Stimulated activated CD8-positive, alpha-beta memory T cell treated with anti-CD3 and anti-CD28 coated beads, Interleukin-15, amount 100 ng/mL, for 4 hours (primary cell): ENCODE data around the gene CUL1.

ENCODE experiments used
- DNase-seq, 2 donors: peaks; one replicate each; pipeline ENCODE4 v3.0.0-alpha.2; 2020; ENCODE audit warnings: low read depth in 2 of 2

CUL1 gene

DNA sequence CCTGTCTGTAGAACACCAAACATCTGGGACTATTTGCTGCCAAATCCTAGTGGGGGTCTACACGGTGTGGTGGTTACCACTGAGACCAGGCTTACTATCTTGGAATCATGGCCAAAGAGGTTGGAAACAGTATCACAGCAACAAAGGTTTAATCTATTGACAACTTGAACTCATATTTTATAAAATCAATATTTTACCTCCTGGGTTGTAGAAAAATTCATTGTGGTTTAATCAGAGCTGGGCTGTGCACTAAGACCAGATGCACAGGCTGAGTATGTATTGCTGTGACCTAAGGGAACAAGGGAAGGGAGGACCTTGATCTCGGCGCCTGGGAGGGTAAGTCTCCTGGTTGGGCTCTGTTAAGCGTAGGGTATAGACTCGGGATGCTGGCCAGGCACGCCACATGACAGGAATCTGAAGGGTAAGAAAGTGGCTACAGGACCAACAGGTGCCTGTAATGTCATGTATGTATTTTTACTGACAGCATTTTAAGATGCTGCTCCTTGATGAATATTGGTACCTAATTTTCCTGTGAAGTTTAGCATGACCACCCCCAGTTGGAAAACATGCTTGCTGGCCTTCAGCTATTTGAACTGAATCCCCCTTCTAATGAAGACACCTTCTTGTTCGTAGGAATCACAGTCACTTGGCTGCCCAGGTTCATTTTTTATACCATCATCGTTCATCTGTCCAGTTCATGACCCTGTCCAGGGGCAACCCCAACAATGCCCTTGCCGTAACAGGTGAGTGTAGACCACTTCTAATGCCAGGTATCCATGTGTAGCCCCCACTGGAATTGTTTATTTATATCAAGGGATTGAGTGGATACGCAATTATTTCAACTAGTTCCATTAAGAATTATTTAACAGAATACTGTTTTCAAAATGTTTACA is 105.9 kb downstream of the CUL1 start:
- DNase-seq, result no peak

DNA sequence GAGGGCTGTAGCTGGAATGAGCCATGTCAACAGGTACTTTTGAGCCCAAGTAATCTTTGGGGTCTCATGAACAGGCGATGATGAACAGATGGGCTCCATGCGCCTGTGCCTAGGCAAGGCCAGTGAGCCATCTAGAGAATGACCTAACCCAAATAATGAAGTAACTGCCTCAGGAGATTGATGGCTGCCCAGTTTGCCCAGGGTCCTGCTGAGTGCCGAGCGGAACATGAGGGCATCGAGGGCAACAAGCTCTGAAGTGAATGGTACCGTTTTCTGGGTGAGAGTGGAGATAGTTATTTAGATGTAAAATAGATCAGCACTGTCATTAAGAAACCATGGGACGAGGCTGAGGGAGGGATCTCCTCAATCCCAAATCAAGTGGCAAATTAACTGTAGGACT is 107.5 kb downstream of the CUL1 start:
- no peak for DNase-seq

DNA sequence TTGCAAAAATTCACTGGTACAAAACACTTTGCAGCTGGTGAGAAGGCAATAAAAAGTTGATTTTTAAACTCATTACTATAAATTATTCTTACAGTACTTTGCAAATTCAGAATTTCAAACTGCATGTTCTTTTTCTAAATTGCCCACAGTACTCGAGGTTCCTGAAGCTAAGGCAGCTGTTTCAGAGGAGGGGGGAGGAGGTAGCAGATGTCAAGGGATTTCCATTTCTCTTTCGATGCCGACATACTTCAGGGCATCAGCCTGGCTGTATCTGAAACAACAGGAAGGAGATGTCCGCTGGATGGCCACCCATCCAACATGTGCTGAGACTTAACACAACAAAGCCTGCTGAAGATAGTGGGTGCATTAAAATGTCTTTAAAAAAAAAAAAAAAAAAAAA is 108.7 kb downstream of the CUL1 start:
- no peak for DNase-seq

DNA sequence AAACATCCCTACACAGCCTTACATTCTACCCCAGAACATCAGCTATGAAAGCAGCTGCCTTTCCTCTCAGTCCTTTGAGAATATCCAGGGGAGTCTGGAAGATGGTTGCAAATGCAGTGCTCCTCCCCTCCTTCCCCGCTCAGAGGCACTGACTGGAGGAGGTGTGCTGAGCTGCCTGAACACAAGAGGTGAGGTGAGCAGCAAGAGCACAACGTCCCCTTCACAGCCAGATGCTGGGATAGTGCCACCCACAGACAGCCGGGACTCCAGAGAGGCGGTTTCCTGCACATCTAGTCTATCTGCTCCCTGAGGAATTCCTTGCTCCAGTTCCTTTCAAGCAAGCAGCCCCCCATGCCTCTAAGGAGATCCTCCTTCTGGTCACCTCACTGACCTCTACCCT is 111.2 kb downstream of the CUL1 start:
- DNase-seq, result no peak

DNA sequence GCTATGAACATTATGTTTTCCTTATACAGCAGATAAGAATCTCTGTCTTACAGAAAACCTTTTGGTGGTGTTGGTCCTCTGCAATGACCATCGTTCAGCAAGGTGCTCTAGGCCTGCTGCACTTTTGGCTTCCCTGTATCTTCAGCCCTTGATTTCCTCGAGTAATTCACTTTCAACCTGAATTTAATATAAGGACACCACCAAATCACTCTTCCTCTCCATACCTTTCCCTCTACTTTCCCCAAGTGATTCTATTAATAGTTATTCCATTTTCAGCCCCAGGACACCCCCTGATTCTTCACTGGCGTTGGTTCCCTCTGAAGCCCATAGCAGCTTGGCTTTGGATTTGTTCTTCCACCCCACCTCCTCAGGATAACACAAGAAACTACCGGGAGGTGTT is 113.2 kb downstream of the CUL1 start:
- no peak for DNase-seq

DNA sequence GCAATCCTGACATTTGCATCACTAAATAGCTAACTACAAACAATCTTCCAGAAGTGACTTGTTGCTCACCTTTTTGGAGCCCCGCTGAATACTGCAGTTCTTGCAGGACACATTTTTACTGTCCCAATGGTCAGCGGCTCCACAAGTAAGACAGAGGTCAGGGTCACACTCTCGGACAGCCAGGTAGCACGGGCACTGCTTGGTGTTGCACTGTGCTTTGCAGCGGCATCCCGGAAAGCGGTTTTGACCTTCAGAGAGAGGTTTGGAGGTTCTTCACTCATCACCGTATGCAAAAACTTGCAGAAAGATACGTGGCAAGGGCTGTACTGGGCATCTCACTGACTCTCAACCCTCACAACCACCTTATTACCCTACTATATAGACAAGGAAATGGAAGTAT is 115.2 kb downstream of the CUL1 start:
- DNase-seq, result no peak

DNA sequence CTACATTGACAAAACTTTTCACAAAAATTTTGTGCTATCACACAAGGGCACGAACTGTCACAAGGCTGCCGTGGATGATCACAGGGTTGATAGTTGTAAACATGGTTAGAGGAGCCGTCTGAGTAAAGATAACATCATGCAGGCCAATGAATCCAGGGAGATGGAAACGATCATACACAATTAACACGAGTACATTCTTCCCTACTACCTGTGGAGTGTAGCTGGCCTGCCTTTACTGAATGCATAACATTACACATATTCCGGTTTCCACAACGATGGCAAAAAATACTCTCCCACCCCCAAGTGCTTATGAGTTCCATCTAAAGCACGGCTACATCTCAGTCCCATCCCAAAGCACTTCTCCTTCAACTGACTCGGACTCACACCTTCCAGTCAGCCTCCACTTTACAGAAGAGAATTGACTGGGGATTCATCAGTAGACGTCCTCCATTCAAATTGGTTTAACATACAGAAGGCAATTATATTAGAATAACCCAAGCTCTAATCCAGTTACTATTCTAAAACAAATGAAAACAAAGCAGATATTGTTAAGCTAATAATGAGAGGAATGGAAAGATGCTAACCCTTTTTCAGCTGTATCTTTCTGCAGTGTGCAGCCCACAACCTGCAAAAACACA is 116.3 kb downstream of the CUL1 start:
- DNase-seq, result no peak

DNA sequence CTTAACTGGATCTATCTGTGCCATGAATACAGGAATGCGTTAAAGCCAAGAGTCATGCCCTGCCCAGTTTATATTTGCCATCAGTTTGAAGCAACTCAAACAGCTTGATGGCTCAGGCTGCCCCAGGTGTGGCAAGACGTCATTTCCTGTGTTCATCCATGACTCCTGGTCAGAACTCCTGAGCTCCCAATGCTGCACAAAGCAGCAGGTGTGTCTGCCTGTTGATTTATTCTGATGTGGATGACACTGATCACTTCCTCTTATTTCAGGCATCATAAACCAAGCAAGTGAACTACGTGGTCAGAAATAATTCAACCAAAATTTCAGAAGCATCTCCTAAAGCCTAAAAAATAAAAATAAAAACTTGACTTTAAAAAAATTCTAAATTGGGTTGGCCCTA is 116.9 kb downstream of the CUL1 start:
- DNase-seq, result no peak

DNA sequence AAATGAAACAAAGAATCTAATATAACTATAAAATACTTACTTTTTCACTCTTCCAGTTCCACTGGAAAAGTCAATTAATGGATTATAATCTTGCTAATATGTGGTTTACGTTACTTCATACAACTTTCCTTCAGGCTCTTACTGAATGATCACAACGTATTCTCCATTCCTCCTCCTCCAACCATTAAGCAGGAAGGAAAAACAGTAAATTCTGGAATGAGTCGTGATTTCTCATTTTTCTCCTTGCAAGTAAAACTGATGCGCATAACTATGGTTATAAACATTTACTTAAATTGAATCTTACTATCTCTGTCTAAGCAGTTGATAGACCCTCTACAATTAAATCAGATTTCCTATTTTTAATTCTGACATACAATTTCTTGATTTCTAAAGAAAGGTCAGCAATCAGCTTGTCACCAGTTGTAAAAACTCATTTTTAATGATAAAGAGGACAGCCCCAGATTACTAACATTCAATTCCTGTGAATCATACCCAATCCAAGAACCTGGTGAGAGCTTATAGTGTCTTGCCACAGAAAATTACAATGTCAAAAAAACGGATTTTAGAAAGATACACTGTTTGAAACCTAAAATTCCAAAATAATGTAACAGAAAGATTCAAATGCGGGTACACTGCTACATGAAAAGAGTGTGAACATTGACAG is 121.1 kb downstream of the CUL1 start:
- no peak for DNase-seq

DNA sequence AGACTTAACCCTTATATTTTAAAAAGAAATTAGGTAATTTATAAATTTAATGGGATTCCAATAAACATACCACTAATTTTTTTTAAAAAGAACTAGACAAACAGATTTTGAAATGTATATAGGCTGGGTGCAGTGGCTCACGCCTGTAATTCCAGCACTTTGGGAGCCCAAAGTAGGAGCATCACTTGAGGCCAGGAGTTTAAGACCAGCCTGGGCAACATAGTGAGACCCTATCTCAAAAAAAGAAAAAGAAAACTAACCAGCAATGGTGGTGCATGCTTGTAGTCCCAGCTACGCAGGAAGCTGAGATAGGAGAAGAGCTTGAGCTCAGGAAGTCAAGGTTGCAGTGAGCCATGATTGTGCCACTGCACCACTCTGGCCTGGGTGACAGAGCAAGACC is 122.7 kb downstream of the CUL1 start:
- DNase-seq, result no peak

DNA sequence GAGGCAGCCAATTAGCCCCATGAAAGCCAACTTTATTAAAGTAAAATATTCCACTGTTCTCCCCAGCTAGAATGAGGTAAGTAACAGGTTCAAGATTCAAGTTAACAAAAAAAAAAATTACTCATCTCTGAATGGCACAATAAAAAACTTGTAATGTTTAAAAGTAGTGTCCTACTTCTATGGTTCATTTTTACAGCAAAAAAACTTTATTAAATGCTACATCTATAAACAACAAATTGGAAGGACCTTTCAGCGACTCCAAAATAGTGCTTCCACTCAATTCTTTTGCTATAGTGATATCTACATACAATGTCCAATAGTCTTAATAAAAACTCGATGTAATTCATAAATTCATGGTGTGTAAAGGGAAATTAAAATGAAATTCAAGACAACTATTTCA is 126.2 kb downstream of the CUL1 start:
- DNase-seq, result no peak

DNA sequence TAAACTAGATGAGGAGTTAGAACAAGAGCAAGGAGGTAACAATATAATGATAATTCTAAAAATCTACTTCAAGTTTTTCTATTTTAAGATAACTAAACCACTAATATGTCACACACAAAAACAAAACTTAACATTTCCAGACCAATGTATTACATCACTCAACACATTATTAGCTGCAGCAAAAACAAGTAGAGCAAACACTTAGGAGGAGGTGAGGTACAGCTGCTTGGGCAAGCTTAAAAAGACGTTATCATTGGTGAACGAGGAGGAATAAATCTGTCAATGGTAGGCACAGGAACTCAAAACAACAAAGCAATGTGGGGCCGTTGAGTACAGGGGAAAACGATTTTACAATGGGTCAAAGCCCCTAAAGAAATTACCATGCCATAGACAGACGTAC is 126.6 kb downstream of the CUL1 start:
- no peak for DNase-seq

DNA sequence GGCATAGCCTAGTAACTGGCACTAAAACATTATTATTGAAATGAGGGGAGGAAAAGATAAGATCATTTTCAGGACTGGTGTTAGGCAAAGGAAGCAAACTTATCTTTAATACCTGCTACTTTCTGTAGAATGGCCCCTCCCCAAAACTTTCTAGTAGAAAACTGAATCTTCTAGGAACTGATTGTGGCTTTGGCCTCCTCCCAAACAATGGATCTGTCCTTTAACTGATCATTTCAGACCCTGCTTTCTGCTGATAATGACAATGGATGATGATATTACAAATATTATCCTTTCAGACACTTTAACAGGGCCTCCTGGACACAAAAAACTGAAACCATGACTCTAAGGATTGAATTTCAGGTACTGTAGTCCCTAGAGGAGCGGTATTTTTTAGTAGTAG is 130.3 kb downstream of the CUL1 start:
- no peak for DNase-seq

DNA sequence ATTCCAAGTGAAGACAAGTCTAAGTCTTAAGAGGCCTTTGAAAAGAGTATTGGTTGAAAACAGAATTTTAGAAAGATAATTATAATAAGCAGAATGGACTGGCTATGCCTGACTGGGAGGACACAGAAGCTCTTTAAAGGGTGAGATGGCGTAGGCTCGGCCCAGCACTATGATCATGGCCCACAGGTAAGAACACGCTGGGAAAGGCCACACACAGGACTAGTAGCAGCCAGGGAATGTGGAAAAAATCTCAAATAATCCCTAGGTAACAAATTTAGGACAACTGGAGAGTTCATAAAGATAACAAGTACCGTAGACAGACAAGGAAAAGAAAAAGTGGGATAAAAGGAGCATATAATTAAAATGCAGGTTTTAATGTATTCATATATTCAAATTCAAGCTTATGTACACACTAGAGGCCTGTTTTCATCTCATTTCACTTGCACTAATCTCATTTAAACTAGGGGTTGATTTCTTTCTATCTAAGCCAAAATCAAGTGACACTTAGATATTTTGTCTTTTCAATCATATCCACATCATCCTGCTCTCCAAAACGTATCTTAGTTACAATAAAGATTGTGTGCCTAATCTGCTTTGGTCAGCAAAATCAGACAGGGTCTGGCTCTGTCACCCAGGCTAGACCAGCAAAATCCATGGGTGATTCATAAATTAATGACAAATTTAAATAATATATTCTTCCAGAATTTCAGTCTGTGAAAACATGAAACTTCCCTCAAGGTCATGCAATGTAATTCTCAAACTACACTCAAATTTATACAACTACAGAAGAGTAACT is 132.4 kb downstream of the CUL1 start:
- DNase-seq, result no peak

DNA sequence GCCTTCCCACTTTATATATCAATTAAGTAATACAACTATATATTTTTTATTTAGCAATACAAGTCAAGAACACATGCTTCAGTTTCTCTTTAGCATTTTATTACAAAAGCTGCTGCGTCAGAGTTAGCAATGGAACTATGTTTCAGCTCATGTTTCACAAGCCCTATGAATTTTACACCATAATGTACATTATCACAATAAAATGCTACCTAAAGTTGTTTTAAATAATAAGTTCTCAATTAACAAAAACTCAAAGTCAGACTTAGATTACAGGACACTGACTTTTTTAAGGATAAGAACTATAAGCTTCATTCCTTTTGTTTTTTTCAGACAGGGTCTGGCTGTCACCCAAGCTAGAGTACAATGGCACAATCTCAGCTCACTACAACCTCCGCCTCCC is 133.1 kb downstream of the CUL1 start:
- DNase-seq, result no peak

DNA sequence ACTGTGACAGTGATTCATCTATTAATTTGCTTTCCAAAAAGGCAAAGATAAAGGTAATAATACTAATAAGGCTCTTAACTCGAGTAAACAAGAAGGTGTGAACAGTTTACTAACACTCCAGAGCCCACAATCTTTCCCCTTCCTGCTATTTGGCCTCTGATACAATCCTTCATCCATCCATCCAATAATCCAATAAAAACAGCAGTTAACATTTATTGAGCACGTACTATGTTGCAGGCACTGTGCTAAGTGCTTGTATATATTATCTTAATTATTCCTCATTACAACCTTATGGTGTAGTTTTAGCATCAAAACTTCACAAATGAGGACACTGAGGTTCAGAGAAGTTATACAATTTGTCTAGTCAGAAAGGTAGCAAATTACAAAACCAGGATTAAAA is 135.9 kb downstream of the CUL1 start:
- no peak for DNase-seq

DNA sequence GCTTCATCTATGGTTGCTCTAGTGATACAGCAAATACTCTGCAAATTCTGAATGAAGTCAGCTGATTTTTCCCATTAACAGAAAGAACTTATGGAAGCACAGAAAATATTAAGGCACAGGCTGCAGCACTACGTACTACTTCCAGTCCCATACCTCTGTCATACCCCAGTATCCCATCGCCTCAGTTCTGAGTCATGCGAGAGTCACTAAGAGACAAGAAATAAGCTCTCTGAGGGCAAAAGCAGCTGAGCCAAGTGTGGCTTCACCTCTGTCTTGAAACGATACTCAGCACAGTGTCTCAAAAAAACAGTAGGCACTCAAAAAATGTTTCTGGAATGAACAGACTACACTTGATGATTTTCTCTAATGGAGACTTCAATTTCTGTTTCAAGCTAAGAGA is 137.2 kb downstream of the CUL1 start:
- DNase-seq, result no peak

DNA sequence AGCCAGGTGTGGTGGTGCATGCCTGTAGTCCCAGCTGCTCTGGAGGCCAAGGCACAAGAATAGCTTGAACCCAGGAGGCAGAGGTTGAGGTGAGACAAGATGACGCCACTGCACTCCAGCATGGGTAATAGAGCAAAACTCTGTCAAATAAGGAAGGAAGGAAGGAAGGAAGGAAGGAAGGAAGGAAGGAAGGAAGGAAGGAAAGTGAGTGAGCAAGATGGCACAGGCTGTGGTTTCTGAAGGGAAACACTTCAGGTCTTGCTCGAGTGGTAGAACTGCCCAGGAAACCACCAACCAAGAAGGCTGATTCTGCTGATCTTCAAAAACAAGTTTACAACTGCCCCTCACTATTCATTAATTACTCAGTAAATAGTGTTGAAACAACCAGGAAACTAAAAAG is 140.2 kb downstream of the CUL1 start:
- no peak for DNase-seq

DNA sequence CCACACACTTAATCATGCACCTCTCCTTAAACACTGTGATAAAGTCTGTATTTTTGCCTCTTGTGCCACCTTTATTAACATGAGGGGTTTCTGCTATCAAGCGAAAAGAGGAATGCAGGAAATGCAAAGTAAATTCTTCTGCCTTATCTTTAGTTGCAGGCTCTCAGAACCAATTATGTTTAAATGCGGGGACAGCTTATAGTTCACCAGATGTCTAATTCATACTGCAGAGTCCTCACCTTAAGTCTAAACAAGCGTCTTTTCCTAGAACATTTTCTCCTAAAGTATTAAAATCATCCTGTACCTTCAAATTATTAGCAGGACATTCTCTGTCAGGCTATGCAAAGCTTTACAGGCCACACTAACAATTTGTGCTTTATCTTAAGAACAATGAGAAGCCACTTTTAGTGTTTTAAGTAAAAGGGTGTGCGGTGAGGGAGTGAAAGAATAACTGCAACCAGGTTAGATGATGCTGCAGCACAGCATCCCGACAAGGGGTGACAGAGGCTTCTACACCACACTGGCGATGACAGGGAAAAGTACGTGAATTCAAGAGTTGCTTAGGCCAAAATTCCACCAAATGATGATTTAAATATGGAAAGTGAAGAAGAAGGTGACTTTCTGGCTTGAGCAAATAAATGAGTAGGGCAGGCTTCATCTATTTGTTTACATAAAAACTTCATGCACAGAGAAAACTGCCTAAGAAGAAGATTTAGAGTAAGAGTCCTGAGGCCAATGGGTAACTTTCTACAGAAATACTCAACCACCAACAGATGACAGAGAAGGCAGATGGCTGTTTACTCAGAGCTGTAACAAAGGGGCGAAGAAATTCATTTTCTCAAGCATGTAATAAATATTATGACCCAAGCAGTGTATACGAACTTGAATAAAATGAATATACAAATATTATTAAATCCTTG is 149.4 kb downstream of the CUL1 start:
- no peak for DNase-seq

DNA sequence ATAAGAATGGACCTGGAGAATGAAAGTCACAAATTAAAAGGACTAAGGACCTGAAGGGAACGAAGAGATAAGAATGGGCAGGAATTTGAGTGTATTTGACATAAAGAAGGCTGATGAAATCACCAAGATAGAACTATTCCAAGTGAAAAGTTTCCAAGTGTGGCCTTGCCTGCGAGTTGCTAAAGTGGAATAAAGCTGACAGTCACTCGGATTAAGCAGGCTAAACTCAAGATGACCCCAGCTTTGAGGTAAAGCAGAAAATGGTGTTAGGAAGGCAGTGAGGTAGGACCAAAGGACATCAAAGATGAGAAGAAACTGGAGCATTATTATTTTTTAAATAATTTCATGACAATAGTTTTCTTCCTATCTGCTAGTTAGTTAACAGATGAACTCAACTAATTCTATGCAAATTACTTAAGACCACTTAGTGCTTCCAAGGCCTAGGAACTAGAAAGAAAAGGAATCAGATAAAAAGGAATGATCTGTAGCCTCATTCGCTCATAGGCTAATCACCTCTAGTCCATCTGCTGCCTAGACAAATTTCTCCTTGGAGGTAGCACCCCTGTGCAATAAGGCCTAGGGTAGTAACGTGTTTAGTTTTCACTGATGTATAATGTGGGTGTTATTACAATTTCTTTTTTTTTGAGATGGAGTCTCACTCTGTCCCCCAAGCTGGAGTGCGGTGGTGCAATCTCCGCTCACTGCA is 150.8 kb downstream of the CUL1 start:
- no peak for DNase-seq
